Activated gamma-delta T cell treated with Interleukin-2 at 50 U/mL for 16 hours (primary cell): ENCODE measurements around the gene SRGAP2C.
"Not testable (repeated sequence)": the region's sequence is repeated elsewhere in the genome, so short reads cannot be mapped to it uniquely, and the experiment has no call there.

Source experiments
- DNase-seq: peaks from one replicate; pipeline ENCODE4 v3.0.0-alpha.2; 2020

The SRGAP2C gene

DNA sequence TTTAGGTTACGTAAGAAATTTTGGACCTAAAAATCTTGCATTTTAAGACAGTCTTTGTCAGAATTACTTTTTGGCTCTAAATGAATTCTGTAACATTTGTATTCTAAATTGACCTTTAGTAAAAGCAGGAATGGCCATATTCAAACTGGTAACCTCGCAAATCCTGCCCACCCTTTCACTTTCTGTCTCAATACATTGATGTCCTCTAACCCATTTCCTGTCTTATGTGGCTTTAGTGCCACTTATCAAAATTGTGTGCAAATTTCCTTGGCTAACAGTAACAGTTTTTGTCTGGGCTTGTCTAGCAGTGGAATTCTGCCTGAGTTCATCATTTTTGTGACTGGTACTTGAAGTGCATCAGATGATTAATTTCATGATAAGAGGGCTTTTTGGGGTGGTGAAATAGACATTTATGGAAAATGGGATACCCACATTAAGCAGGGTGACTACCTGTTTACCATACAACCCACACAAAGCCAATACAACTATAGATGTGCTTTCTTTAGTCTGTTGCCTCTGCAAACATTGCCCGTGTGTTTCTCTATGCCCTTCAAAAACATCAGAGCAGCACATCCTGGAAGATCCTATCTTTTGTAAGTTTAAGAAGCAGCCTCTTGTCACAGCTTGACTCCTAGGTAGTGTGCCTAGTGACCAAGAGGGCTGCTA, 205.3 kb downstream of the SRGAP2C start:
- not testable (repeated sequence) for DNase-seq

DNA sequence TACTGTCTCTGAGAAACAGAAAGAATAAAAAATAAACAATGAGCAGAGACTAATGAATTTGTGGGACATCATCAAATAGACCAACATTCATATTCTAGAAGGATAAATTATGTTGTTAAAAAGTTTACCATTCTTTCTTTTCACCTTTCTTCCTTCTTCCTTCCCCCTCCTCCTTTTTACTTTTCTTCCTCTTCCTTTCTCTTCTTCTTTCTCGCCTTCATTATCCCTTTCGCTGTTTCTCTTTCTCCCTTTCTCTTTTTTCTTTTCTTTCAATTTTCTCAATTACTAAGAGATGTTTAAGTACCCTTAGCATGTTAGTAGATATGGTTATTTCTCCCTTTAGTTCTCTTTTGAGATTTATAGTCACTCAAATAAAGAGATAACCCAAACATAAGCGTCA, 207.4 kb downstream of the SRGAP2C start:
- not testable (repeated sequence) for DNase-seq

DNA sequence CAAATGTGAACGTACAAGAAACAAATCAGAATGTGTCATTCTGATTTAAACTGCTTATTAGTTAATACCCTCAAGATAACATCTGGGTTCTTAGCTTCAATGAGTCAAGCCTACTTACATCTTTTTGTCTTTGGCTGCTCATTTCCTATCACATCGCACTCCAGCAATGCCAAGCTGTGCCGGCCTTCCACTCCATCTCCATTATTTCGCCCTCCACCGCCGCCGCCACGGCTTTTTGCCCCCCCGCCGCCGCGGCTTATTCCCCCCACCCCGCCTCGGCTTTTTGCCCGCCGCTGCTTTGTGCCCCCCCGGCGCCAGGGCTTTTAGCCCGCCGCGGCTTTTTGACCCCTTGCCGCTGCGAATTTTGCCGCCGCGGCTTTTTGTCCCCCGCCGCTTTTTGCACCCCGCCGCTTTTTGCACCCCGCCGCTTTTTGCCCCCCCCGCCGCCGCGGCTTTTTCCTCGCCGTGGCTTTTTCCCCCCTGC, 211.0 kb downstream of the SRGAP2C start:
- DNase-seq = not testable (repeated sequence)

DNA sequence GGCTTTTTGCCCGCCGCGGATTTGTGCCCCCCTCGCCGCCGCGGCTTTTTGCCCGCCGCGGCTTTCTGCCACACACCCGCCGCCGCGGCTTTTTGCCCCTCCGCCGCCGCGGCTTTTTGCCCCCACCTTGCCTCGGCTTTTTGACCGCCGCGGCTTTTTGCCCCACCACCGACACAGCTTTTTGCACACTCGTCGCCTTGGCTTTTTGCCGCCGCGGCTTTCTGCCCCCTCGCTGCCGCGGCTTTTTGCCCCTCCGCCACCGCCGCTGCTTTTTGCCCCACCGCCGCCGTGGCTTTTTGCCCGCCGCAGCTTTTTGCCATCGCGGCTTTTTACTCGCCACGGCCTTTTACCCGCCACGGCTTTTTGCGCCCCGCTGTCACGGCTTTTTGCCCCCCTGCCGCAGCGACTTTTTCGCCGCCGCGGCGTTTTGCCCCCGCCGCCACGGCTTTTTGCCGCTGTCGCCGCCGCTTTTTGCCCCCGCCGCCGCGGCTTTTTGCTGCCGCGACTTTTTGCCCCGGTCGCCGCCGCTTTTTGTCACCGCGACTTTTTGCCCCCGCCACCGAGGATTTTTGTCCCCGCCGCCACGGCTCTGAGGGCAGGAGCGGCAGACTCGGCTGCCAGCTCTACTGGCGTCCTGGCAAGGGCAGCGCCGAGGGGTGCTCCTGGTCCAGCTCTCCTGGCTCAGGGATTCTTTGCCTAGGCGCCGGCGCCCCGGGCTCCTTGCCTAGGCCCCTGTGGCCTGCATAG, 211.7 kb downstream of the SRGAP2C start:
- DNase-seq = peak; percentile 32

DNA sequence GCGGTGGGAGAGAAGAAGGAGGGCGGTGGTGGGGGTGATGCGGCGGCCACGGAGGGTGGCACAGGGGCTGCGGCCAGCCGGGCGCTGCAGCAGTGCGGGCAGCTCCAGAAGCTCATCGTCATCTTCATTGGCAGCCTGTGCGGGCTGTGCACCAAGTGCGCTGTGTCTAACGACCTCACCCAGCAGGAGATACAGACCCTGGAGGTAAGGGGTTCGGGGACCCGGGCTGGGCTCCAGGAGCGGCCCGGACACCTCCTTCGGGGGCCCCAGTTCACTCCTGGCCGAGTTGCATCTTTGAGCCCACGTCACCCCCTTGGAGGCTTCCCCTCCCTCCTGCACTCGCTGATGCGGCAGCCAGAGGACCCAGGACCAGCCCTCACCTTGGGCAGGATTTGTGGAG, 212.3 kb downstream of the SRGAP2C start:
- DNase-seq = not testable (repeated sequence)

DNA sequence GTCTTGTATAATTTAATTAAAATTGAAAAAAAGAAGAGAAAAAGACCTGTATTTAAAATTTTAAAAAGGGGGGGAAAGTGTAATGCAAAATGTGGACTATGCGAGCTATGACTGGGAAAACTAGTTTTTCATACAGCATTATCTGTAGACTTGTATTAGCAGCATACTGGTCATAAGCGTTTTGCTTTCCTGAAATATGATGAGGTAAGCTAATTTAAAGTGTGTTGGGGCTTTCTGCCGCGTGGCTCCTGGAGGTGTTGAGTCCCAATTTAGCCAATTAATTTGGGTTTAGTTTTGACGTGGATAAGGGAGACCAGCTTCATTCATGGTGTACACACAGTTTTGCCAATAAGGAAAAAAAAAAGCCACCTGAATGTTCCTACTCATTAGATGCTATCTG, 214.4 kb downstream of the SRGAP2C start:
- DNase-seq = not testable (repeated sequence)

DNA sequence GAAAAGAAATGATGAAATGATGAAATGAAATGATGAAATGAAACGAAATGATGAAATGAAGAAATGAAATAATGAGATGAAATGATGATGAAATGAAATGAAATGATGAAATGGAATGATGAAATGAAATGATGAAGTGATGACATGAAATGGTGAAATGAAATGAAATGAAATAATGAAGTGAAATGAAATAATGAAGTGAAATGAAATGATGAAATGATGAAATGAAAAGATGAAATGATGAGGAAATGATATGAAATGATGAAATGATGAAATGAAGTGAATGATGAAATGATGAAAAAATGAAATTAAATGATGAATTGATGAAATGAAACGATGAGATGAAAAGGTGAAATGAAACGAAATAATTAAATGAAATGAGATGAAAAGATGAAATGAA, 215.3 kb downstream of the SRGAP2C start:
- DNase-seq = not testable (repeated sequence)

DNA sequence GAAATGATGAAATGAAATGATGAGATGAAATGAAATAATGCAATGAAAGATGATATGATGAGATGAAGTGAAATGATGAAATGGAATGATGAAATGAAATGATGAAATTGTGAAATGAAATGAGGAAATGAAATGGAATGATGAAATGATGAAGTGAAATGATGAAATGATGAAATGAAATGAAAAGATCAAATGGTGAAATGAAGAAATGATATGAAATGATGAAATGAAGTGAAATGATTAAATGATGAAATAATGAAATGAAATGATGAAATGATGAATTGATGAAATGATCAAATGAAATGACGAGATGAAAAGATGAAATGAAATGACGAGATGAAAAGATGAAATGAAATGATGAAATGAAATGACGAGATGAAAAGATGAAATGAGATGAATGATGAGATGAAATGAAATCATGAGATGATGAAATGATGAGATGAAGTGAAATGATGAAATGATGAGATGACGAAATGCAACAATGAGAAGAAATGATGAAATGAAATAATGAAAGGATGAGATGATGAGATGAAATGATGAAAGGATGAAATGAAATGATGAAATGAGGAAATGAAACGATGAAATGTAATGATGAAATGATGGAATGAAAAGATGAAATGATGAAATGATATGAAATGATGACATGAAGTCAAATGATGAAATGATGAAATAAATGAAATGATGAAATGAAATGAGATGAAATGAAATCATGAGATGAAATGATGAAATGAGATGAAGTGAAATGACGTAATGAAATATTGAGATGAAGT, 216.0 kb downstream of the SRGAP2C start:
- not testable (repeated sequence) for DNase-seq

DNA sequence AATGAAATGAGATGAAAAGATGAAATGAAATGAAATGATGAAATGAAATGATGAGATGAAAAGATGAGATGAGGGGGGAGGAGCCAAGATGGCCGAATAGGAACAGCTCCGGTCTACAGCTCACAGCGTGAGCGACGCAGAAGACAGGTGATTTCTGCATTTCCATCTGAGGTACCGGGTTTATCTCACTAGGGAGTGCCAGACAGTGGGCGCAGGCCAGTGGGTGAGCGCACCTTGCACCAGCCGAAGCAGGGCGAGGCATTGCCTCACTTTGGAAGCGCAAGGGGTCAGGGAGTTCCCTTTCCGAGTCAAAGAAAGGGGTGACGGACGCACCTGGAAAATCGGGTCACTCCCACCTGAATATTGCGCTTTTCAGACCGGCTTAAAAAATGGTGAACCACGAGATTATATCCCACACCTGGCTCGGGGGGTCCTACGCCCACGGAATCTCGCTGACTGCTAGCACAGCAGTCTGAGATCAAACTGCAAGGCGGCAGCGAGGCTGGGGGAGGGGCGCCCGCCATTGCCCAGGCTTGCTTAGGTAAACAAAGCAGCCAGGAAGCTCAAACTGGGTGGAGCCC, 216.7 kb downstream of the SRGAP2C start:
- DNase-seq = not testable (repeated sequence)

DNA sequence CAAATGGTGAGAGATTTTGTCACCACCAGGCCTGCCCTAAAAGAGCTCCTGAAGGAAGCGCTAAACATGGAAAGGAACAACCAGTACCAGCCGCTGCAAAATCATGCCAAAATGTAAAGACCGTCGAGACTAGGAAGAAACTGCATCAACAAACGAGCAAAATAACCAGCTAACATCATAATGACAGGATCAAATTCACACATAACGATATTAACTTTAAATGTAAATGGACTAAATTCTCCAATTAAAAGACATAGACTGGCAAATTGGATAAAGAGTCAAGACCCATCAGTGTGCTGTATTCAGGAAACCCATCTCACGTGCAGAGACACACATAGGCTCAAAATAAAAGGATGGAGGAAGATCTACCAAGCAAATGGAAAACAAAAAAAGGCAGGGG, 218.5 kb downstream of the SRGAP2C start:
- not testable (repeated sequence) for DNase-seq

DNA sequence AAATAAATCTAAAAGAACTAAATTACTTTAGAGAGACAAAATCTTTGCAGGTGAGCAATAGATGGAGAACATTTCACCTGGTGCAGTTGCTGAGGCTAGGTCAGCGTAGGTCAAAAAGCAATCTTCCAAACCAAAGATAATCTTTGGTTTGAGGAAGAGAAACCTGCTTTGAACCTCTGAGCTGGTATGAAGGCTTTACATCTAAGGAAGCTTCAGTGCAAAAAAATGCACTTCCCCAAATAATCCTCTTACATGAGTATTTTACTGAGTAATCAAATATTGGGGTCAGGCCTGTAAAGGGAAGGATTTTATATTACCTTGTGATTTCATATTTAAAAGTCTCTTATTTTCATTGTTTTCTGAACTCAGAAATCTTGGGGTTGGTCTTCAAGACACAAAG, 223.6 kb downstream of the SRGAP2C start:
- no peak for DNase-seq

DNA sequence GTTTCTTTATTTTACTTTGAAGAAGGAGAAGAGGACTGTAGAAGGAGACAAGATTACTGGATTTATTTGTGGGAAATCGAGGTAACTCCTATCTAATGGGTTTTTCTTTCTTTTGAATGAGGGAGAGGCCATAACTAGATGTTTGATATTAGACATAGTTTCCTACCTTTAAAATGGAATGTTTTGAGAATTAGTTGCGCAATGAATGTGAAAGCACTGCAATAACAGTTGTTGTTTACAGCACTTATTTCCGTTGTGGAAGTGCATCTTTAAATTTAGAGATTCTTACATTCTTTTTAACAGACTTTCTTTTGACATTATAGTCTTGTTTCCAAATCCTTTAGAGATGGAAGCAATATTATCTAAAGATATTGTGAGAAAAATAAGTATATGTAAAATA, 229.0 kb downstream of the SRGAP2C start:
- DNase-seq = no peak

DNA sequence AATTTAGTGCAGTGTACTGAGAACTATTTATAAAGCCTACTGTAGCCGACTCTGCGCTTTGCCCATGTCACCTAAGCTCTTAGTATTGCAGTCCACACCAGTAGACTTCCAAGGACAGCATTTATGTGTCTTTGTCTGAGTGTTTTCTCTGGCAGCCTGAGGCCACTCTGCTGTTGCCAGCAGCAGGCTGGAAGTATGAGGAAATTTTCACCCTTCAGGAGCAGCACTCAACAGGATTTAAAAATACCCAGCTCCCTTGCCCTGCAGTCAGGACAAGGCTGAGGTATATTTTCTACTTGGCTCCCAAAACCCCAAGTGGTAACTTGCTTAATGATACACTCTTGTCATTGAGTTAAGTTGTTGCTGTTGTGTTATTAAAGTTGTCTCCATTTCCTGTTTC, 230.1 kb downstream of the SRGAP2C start:
- DNase-seq = no peak

DNA sequence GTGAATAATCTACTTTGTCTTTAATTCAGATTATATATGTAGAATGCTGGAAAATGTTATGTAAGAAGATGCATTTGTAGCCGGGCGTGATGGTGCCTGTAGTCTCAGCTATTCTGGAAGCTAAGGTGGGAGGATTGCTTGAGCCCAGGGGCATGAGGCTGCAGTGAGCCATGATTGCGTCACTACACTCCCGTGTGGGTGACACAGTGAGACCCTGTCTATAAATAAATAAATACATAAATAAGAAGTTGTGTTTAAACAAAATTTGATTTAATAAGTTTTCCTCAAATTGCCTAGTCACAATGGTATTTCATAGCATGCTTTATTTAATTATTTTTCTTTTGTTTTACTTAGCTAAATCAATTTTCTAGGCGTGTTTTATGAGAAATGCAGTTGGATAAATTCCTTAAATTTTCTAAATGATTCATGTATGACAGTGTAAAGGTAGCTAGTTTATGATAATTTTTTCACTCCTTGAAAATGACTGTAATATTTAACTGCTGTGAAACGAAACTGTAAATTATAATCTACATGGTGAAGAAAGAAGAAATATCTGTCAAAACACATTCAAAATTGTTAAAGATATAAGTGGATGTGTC, 232.6 kb downstream of the SRGAP2C start:
- DNase-seq = no peak

DNA sequence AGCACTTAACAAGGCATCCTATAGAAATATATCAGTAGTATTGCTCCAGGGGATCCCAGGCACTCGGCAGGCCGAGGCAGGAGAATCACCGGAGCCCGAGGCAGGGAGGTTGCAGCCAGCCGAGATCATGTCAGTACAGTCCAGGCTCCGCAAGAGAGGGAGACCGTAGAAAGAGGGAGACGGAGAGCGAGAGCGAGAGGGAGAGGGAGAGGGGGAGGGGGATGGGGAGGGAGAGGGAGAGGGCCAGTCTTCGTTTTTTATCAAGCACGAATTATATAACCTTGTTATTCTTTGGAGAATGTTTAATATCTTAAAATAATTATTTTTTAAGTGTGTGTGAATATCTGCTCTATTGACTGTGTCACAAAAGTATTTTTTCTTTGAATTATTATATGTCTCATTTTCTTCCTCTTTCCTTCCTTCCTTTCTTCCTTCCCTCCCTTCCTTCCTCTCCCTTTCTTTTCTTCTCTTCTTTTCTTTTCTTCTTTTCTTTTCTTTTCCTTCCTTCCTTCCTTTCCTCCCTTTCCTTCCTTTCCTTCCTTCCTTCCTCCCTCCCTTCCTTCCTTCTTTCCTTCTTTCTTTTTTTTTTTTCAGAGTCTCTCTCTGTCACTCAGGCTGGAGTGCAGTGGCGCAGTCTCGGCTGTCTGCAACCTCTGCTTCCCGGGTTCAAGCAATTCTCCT, 233.7 kb downstream of the SRGAP2C start:
- no peak for DNase-seq

DNA sequence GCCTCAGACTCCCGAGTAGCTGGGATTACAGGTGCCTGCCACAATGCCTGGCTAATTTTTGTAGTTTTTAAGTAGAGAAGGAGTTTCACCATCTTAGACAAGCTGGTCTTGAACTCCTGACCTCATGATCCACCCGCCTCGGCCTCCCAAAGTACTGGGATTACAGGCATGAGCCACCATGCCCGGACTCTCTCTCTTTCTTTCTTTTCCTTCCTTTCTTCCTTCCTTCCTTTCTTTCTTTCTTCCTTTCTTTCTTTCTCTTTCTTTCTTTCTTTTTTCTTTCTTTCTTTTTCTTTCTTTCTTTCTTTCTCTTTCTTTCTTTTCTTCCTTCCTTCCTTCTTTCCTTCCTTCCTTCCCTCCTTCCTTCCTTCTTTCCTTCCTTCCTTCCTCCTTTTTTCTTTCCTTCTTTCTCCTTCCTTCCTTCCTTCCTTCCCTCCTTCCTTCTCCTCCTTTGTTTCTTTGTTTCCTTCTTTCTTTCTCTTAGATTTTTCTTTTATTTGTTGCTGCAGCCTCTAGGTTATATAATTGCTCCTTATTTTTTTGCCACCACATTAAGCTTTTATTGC, 234.4 kb downstream of the SRGAP2C start:
- not testable (repeated sequence) for DNase-seq

DNA sequence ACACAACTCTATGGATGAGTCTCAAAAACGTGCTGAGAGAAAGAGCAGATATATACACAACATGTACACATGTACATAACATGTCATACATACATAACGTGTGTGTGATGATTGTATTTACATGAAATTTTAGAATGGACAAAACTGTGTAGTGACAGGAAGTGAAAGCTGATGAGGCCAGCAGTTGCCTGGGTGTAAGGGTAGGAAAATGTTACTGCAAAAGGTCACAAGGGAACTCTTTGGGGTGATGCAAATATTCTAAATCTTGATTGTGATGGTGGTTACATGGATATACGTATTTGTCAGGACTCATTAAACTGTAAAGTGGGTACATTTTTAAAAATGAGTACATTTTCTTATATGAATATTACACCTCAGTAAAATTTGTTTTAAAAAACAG, 236.7 kb downstream of the SRGAP2C start:
- DNase-seq = not testable (repeated sequence)

DNA sequence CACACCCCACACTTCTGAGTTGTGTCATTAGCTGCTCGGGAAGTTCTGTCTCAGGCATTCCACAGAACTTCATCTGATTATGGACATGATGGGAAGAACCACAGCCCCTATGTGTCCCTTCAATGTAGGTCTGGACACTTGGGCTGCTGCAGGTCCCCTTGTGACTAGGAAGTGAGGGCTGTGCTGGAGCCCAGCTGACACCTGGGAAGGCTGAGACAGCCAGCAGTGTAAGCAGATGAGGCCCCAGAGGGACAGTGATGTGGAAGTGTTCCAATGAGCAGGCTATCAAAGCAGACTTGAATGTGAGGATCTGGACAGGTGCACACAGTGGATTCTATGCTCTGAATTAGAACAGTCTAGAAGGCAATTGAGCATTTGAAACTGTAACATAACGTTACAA, 239.2 kb downstream of the SRGAP2C start:
- not testable (repeated sequence) for DNase-seq

DNA sequence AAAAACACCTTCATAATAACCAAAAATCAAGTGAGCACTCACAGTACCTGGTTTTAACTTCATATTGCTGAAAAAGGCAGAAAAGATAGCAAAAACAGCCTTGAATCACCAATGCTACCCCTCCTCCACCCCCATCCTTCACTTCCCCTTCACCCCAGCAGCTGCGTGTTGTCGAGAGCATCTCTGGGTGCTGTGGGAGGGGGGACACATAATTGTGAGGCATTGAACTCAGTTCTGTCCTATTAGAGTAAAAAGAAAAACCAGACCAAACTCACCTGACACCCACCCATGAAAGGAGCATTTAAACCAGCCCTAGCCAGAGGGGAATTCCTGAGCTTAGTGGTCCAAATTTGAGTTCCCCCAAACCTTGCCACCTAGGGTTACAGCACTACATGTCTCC, 248.7 kb downstream of the SRGAP2C start:
- DNase-seq = not testable (repeated sequence)

DNA sequence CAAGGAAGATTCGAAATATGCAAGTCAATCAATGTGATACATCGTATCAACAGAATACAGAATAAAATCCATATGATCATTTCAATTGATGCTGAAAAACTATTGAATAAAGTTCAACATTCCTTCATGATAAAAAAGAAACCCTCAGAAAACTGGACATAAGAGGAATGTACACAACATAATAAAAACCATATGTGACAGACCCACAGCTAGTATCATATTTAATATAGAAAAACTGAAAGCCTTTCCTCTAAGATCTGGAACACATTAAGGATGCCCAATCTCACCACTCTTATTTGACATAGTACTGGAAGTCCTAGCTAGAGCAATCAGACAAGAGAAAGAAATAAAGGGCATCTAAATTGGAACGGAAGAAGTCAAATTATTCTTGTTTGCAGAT, 254.1 kb downstream of the SRGAP2C start:
- DNase-seq = not testable (repeated sequence)

DNA sequence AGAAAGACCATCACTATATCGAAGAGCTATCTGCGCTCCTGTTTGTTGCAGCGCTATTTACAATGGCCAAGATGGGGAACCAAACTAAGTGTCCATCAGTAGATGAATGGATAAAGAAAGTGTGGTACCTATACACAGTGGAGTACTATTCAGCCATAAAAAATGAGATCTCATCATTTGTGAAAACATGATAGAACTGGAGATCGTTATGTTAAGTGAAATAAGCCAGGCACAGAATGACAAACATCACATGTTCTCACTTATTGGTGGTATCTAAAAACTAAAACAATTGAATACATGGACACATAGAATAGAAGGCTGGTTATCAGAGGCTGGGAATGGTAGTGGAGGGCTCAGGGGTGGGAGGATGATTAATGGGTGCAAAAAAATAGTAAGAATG, 256.2 kb downstream of the SRGAP2C start:
- no peak for DNase-seq
